DOHH2 (cell line): ENCODE results near the gene ADK.
A peak's percentile ranks its signal among the peaks of the same experiment; 100 is the strongest.

Experiments
- H3F3A ChIP-seq: fragments of 200-600 bp; sonication (generic), shearing (Covaris generic); 2 replicates; pipeline ENCODE4 v1.6.0; 2016; ENCODE audit warnings: antibody characterized with exemption, mild to moderate bottlenecking; ENCODE audit not compliant: control insufficient read depth, insufficient read depth
- H3K27ac ChIP-seq: fragments of 200-600 bp; sonication (generic); 2 replicates; pipeline ENCODE4 v1.5.1; 2014; ENCODE audit warnings: low read depth, mild to moderate bottlenecking, low read length, moderate library complexity
- H3K27me3 ChIP-seq: fragments of 200-600 bp; sonication (generic); 2 replicates; pipeline ENCODE4 v1.6.1; 2014; ENCODE audit warnings: mild to moderate bottlenecking, low read length, mixed read lengths; ENCODE audit not compliant: control insufficient read depth
- H3K36me3 ChIP-seq: fragments of 200-600 bp; sonication (generic); 2 replicates; pipeline ENCODE4 v1.6.1; 2014; ENCODE audit warnings: mild to moderate bottlenecking, low read length, moderate library complexity, mixed read lengths; ENCODE audit not compliant: control insufficient read depth
- H3K4me1 ChIP-seq: fragments of 200-600 bp; sonication (generic); 2 replicates; pipeline ENCODE4 v1.6.1; 2014; ENCODE audit warnings: mild to moderate bottlenecking, low read length, mixed read lengths; ENCODE audit not compliant: control insufficient read depth
- H3K4me2 ChIP-seq: fragments of 200-600 bp; sonication (generic); 2 replicates; pipeline ENCODE4 v1.6.0; 2014; ENCODE audit warnings: mild to moderate bottlenecking, low read length, moderate library complexity
- H3K4me3 ChIP-seq: fragments of 200-600 bp; sonication (generic); 2 replicates; pipeline ENCODE4 v1.5.1; 2014; ENCODE audit warnings: mild to moderate bottlenecking, low read length, mixed read lengths
- H3K79me2 ChIP-seq: fragments of 200-600 bp; sonication (generic); 2 replicates; pipeline ENCODE4 v1.6.1; 2014; ENCODE audit warnings: mild to moderate bottlenecking, low read length, mixed read lengths; ENCODE audit not compliant: control insufficient read depth
- H3K9me2 ChIP-seq: fragments of 200-600 bp; sonication (generic); replicated peaks from 2 replicates; pipeline ENCODE4 v1.6.1; 2014; ENCODE audit warnings: mild to moderate bottlenecking, low read length, mixed read lengths; ENCODE audit not compliant: control insufficient read depth
- H3K9me3 ChIP-seq: fragments of 200-600 bp; sonication (generic); 2 replicates; pipeline ENCODE4 v1.6.1; 2014; ENCODE audit warnings: antibody characterized with exemption, low read length, mixed read lengths; ENCODE audit not compliant: control insufficient read depth, insufficient read depth
- H4K20me1 ChIP-seq: fragments of 200-600 bp; sonication (generic); 2 replicates; pipeline ENCODE4 v1.6.0; 2014; ENCODE audit warnings: low read depth, mild to moderate bottlenecking, antibody characterized with exemption, low read length, moderate library complexity; ENCODE audit not compliant: control insufficient read depth, insufficient read depth
- CTCF ChIP-seq: fragments of 200-600 bp; sonication (generic); IDR thresholded peaks from one replicate; pipeline ENCODE4 v1.5.1; 2014; ENCODE audit warnings: antibody characterized with exemption, mild to moderate bottlenecking, low read depth, low read length; ENCODE audit not compliant: poor library complexity, severe bottlenecking
- EZH2phosphoT487 ChIP-seq: fragments of 200-600 bp; sonication (generic); IDR thresholded peaks from 2 replicates; pipeline ENCODE4 v1.6.1; 2017; ENCODE audit warnings: borderline replicate concordance, mild to moderate bottlenecking, antibody characterized with exemption, low read length, moderate library complexity, mixed read lengths

ADK gene

GRCh38 chr10:74582566-74582965 lies 431.5 kb downstream of the ADK start:
- H3K4me3 ChIP-seq, result no peak overlapping the region
- no peak overlapping the region for H3K4me2 ChIP-seq
- H3F3A ChIP-seq, result peaks cover 11% of the 10 kb centered on the region
- TF ChIP-seq EZH2phosphoT487, result no peak
- no peak for TF ChIP-seq CTCF
- H3K9me3 ChIP-seq, result no peaks in the 10 kb centered on the region
- no peaks in the 10 kb centered on the region for H3K27me3 ChIP-seq
- H3K9me2 ChIP-seq, result no peaks in the 10 kb centered on the region
- H4K20me1 ChIP-seq, result no peaks in the 10 kb centered on the region
- H3K79me2 ChIP-seq, result no peaks in the 10 kb centered on the region
- no peak overlapping the region for H3K27ac ChIP-seq
- H3K4me1 ChIP-seq, result peaks cover 35% of the 10 kb centered on the region
- H3K36me3 ChIP-seq, result no peaks in the 10 kb centered on the region

GRCh38 chr10:74585231-74586087 lies 434.4 kb downstream of the ADK start:
- no peaks in the 10 kb centered on the region for H3K36me3 ChIP-seq
- H3K4me1 ChIP-seq, result peaks cover 64% of the 10 kb centered on the region
- peaks cover 15% of the 10 kb centered on the region for H3F3A ChIP-seq
- no peak for TF ChIP-seq EZH2phosphoT487
- no peak for TF ChIP-seq CTCF
- H3K27ac ChIP-seq, result peak overlapping the region; percentile 84
- H3K4me2 ChIP-seq, result peak overlapping the region; percentile 75
- H4K20me1 ChIP-seq, result no peaks in the 10 kb centered on the region
- no peaks in the 10 kb centered on the region for H3K9me2 ChIP-seq
- peak overlapping the region; percentile 65 for H3K4me3 ChIP-seq
- H3K27me3 ChIP-seq, result no peaks in the 10 kb centered on the region
- no peaks in the 10 kb centered on the region for H3K9me3 ChIP-seq
- H3K79me2 ChIP-seq, result no peaks in the 10 kb centered on the region

GRCh38 chr10:74586088-74586585 lies 435.1 kb downstream of the ADK start:
- peak overlapping the region; percentile 75 for H3K4me2 ChIP-seq
- H3K36me3 ChIP-seq, result 0 out of 2 replicates have a peak, but pooled peaks cover under 1% of the 10 kb centered on the region
- H3K9me3 ChIP-seq, result no peaks in the 10 kb centered on the region
- H3F3A ChIP-seq, result peaks cover 15% of the 10 kb centered on the region
- H3K79me2 ChIP-seq, result no peaks in the 10 kb centered on the region
- TF ChIP-seq EZH2phosphoT487 (no peak), CTCF (no peak)
- H3K27ac ChIP-seq, result peak overlapping the region; percentile 84
- H3K4me3 ChIP-seq, result peak overlapping the region; percentile 65
- H3K4me1 ChIP-seq, result peaks cover 66% of the 10 kb centered on the region
- no peaks in the 10 kb centered on the region for H3K27me3 ChIP-seq
- H4K20me1 ChIP-seq, result no peaks in the 10 kb centered on the region
- no peaks in the 10 kb centered on the region for H3K9me2 ChIP-seq
